Chondrocyte (in vitro differentiated cells): ENCODE results near the gene FAS. TPM values are rescaled to one million over a fixed set of nuclear protein-coding genes. Genes with fewer than 3 reads are reported as not detected.
A peak's percentile ranks its signal among the peaks of the same experiment; 100 is the strongest.

Source experiments
- DNase-seq: peaks from one replicate; pipeline ENCODE4 v3.0.0; 2021; ENCODE audit warnings: mixed read lengths, low spot score
- H3K27ac Mint-ChIP-seq: one replicate; pipeline ENCODE4 v1.8.0; 2021; ENCODE audit warnings: mild to moderate bottlenecking, moderate library complexity, mixed read lengths; ENCODE audit not compliant: unreplicated experiment
- H3K27me3 Mint-ChIP-seq: 2 replicates; pipeline ENCODE4 v1.8.0; 2021; ENCODE audit warnings: low read depth, mixed read lengths
- H3K36me3 Mint-ChIP-seq: 2 replicates; pipeline ENCODE4 v1.8.0; 2021; ENCODE audit warnings: low read depth, mixed read lengths
- H3K4me1 Mint-ChIP-seq: 2 replicates; pipeline ENCODE4 v1.8.0; 2021; ENCODE audit warnings: low read depth, mild to moderate bottlenecking, mixed read lengths
- H3K4me3 Mint-ChIP-seq: one replicate; pipeline ENCODE4 v1.8.0; 2021; ENCODE audit warnings: mild to moderate bottlenecking, moderate library complexity, mixed read lengths; ENCODE audit not compliant: unreplicated experiment
- H3K9me3 Mint-ChIP-seq: 2 replicates; pipeline ENCODE4 v1.8.0; 2021; ENCODE audit warnings: low read depth, mixed read lengths
- CTCF ChIP-seq: fragments of 200-600 bp; sonication (generic); IDR thresholded peaks from 2 replicates; pipeline ENCODE4 v1.5.0; 2021; ENCODE audit warnings: antibody characterized with exemption, mild to moderate bottlenecking, moderate library complexity
- total RNA-seq: library from RNA; stranded (reverse); gene quantifications from 3 replicates; pipeline ENCODE4 v1.2.1, GENCODE V29; 2021

The FAS gene
- total RNA-seq, 1 donor from 2014 or later: 11.5 TPM

- Mint-ChIP-seq H3K4me3 (no peak overlapping the region), H3K9me3 (no peaks in the 10 kb centered on the region), H3K27me3 (no peaks in the 10 kb centered on the region), H3K27ac (no peak overlapping the region), H3K4me1 (peaks cover 5% of the 10 kb centered on the region), H3K36me3 (peaks cover 8% of the 10 kb centered on the region)
- no peak for DNase-seq
- no peak for TF ChIP-seq CTCF
Measured at GRCh38 chr10:89025453-89025852, 34.9 kb downstream of the FAS start.

GRCh38 chr10:89029181-89029580, 38.6 kb downstream of the FAS start:
- peaks cover 12% of the 10 kb centered on the region for H3K4me1 Mint-ChIP-seq
- peaks cover 2% of the 10 kb centered on the region for H3K36me3 Mint-ChIP-seq
- no peak overlapping the region for H3K27ac Mint-ChIP-seq
- H3K9me3 Mint-ChIP-seq: no peaks in the 10 kb centered on the region
- no peak overlapping the region for H3K4me3 Mint-ChIP-seq
- TF ChIP-seq CTCF: no peak
- DNase-seq: no peak
- H3K27me3 Mint-ChIP-seq: peaks cover 2% of the 10 kb centered on the region

GRCh38 chr10:89029785-89030437, 39.3 kb downstream of the FAS start:
- no peak overlapping the region for H3K4me3 Mint-ChIP-seq
- peaks cover 12% of the 10 kb centered on the region for H3K4me1 Mint-ChIP-seq
- peaks cover 4% of the 10 kb centered on the region for H3K27me3 Mint-ChIP-seq
- peaks cover 2% of the 10 kb centered on the region for H3K36me3 Mint-ChIP-seq
- peak; percentile 97 for TF ChIP-seq CTCF
- no peak overlapping the region for H3K27ac Mint-ChIP-seq
- no peaks in the 10 kb centered on the region for H3K9me3 Mint-ChIP-seq
- peak; percentile 56 for DNase-seq

GRCh38 chr10:89030791-89031190, 40.2 kb downstream of the FAS start:
- Mint-ChIP-seq H3K4me1 (peaks cover 12% of the 10 kb centered on the region), H3K27me3 (peaks cover 13% of the 10 kb centered on the region), H3K27ac (no peak overlapping the region), H3K9me3 (no peaks in the 10 kb centered on the region), H3K4me3 (no peak overlapping the region), H3K36me3 (no peaks in the 10 kb centered on the region)
- no peak for TF ChIP-seq CTCF
- no peak for DNase-seq

- Mint-ChIP-seq H3K4me3 (no peak overlapping the region), H3K4me1 (peaks cover 12% of the 10 kb centered on the region), H3K9me3 (no peaks in the 10 kb centered on the region), H3K36me3 (no peaks in the 10 kb centered on the region), H3K27ac (no peak overlapping the region), H3K27me3 (peaks cover 20% of the 10 kb centered on the region)
- no peak for TF ChIP-seq CTCF
- DNase-seq: no peak
Measured at GRCh38 chr10:89032141-89032891, 41.7 kb downstream of the FAS start.
